ENCODE results near the gene RASAL1. TPM values are rescaled to one million over a fixed set of nuclear protein-coding genes. Genes with fewer than 3 reads are reported as not detected.

RASAL1 gene
- polyA plus RNA-seq, 3 donors: not detected

DNA sequence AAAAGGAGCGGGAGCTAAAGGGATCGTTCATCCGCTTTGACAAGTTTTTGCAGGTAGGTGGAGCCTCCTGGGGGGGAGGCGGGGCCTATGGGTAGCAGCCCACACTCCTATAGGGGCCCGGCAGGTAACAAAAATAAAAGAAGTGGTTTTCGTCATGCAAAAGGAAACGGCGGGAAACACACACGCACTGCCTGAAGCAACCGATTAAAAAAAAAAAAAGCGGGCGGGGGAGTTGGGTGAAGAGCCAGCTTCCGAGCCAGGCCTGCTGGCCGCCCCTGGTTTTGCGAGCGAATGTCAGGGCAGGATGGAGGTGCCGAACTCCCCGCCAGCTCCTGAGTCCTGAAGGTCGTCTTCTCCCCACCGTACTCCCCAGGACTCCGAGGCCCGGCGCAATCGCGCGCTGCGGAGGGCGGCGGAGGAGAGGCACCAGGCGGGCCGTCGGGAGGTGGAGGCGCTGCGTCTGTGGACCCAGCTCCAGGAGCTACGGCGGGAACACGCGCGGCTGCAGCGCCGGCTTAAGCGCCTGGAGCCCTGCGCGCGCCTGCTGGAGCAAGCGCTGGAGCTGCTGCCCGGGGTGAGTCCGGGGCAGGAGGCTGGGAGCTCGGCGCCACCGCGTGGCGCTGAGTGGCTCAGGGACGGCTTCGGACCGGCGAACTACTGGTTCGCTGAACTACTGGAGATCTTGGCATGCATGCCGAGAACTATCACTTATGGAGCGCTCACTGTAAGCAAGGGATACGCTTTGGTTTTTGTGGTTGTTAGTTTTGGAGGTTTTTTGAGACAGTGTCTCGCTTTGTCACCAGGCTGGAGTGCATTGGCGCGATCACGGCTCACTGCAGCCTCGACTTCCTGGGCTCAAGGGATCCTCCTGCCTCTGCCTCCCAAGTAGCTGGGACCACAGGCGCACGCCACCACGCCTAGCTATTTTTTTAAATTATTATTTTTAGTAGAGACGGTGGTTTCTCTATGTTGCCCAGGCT, 17.6 kb upstream of the RASAL1 start:
- TF ChIP-seq, protein P1, sequence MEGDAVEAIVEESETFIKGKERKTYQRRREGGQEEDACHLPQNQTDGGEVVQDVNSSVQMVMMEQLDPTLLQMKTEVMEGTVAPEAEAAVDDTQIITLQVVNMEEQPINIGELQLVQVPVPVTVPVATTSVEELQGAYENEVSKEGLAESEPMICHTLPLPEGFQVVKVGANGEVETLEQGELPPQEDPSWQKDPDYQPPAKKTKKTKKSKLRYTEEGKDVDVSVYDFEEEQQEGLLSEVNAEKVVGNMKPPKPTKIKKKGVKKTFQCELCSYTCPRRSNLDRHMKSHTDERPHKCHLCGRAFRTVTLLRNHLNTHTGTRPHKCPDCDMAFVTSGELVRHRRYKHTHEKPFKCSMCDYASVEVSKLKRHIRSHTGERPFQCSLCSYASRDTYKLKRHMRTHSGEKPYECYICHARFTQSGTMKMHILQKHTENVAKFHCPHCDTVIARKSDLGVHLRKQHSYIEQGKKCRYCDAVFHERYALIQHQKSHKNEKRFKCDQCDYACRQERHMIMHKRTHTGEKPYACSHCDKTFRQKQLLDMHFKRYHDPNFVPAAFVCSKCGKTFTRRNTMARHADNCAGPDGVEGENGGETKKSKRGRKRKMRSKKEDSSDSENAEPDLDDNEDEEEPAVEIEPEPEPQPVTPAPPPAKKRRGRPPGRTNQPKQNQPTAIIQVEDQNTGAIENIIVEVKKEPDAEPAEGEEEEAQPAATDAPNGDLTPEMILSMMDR (IDR thresholded peaks at IDR 0.05): peak; percentile 59
- peak overlapping the region; percentile 73 to 83 for H3K4me3 Mint-ChIP-seq
- intact Hi-C loops (cut with micrococcal nuclease): loop anchor here (2.0 to 10.0 kb wide), 3 partner anchors 104 to 268 kb away; no protein-coding TSS in a partner anchor
- 1% methylated on average over 62 of the region's 70 CpGs for WGBS (ENCODE audit: insufficient coverage)
- H3K27ac Mint-ChIP-seq: no peak overlapping the region
- peaks cover 64 to 76% (median 72%) of the 10 kb centered on the region in 3 donors for H3K27me3 Mint-ChIP-seq (ENCODE audit: low read depth in 3 of 3)
- Histone ChIP-seq H3K9me3 (replicated peaks in 1 of 2; ENCODE audit: control insufficient read depth in 1 of 2, insufficient read depth in 1 of 2, low read length in 2 of 2) (peaks cover 0 to 15% of the 10 kb centered on the region in 2 donors), H3K4me3 (replicated peaks in 1 of 3; ENCODE audit: low read depth in 2 of 3, low read length in 3 of 3) (peak overlapping the region; percentile 7 to 75 (median 37)), H3K9ac (ENCODE audit: insufficient read depth, low read length, poor library complexity, severe bottlenecking) (peak overlapping the region; percentile 40), H3K27me3 (ENCODE audit: control insufficient read depth in 2 of 2, insufficient read depth in 2 of 2, low read length in 2 of 2) (peaks cover 31 to 64% of the 10 kb centered on the region in 2 donors), H2AFZ (ENCODE audit: insufficient read depth, low read depth, low read length, poor library complexity, severe bottlenecking) (peak overlapping the region; percentile 82), H3K4me1 (ENCODE audit: control insufficient read depth in 1 of 2, insufficient read depth in 2 of 2, low read length in 2 of 2) (peaks cover 13 to 34% of the 10 kb centered on the region in 2 donors), H3K27ac (ENCODE audit: low read depth in 1 of 2, low read length in 2 of 2) (no peak overlapping the region), H4K20me1 (ENCODE audit: insufficient read depth, low read length) (no peaks in the 10 kb centered on the region), H3K79me2 (ENCODE audit: insufficient read depth, low read length) (no peaks in the 10 kb centered on the region), H3K36me3 (replicated peaks in 1 of 2; ENCODE audit: control insufficient read depth in 1 of 2, insufficient read depth in 2 of 2, low read length in 2 of 2) (peaks cover 5 to 9% of the 10 kb centered on the region in 2 donors), H3K4me2 (replicated peaks; ENCODE audit: extremely low read depth, low read length, poor library complexity, severe bottlenecking) (peak overlapping the region; percentile 90)
- H3K36me3 Mint-ChIP-seq: peaks cover 15 to 24% of the 10 kb centered on the region in 2 donors
- peak; percentile 71 to 75 (median 73) for DNase-seq
- peaks cover 0 to 11% (median 8%) of the 10 kb centered on the region in 7 donors for H3K9me3 Mint-ChIP-seq
- H3K4me1 Mint-ChIP-seq: peaks cover 30% of the 10 kb centered on the region

DNA sequence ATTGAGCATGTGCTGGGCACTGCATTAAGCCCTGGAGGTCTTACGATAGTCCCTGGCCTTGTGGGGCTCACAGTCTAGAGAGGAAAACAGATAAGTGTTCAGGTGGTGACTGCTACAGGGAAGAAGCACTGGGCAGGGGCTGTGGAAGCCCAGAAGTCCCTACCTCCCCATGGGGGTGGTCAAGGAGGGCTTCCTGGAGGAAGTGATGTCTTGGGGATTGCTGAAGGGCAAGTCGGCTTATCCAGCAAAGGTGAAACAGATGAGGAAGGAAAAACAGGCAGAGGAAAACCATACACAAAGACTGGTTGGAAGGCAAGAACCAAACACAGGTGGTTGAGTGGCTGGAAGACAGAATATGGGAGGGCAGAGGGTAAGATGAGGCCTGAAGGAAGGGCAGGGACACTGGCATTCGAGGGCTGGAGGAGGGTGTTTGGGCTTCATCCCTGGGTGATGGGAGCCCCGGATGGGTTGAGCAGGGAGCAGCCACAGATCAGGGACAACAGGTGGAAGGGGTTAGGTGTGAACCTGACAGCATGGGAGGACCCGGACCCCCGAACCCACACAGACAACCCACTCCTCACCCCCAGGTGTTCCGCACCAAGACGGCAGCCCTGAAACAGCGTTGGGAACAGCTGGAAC, 16.8 kb upstream of the RASAL1 start:
- TF ChIP-seq, protein P1 (IDR thresholded peaks at IDR 0.05): no peak
- Mint-ChIP-seq H3K27ac (peak overlapping the region in 1 of 7 donors; percentile 20), H3K27me3 (ENCODE audit: low read depth in 3 of 3) (peaks cover 64 to 81% (median 73%) of the 10 kb centered on the region in 3 donors), H3K36me3 (peaks cover 7 to 16% of the 10 kb centered on the region in 2 donors), H3K4me3 (peak overlapping the region; percentile 73 to 83), H3K9me3 (peaks cover 0 to 12% (median 8%) of the 10 kb centered on the region in 7 donors), H3K4me1 (peaks cover 30% of the 10 kb centered on the region)
- H3K4me1 ChIP-seq (ENCODE audit: control insufficient read depth in 1 of 2, insufficient read depth in 2 of 2, low read length in 2 of 2): peaks cover 13 to 34% of the 10 kb centered on the region in 2 donors
- peak overlapping the region; percentile 82 for H2AFZ ChIP-seq (ENCODE audit: insufficient read depth, low read depth, low read length, poor library complexity, severe bottlenecking)
- intact Hi-C loops (cut with micrococcal nuclease): loop anchor here (2.0 to 10.0 kb wide), 3 partner anchors 104 to 268 kb away; no protein-coding TSS in a partner anchor
- no peaks in the 10 kb centered on the region for H3K79me2 ChIP-seq (ENCODE audit: insufficient read depth, low read length)
- no peak for DNase-seq
- peaks cover 0 to 1% of the 10 kb centered on the region in 2 donors for H3K36me3 ChIP-seq (replicated peaks in 1 of 2; ENCODE audit: control insufficient read depth in 1 of 2, insufficient read depth in 2 of 2, low read length in 2 of 2)
- H3K27ac ChIP-seq (ENCODE audit: low read depth in 1 of 2, low read length in 2 of 2): no peak overlapping the region
- H3K9me3 ChIP-seq (replicated peaks in 1 of 2; ENCODE audit: control insufficient read depth in 1 of 2, insufficient read depth in 1 of 2, low read length in 2 of 2): peaks cover 0 to 15% of the 10 kb centered on the region in 2 donors
- WGBS (ENCODE audit: insufficient coverage): 32% methylated on average over 4 of the region's 9 CpGs
- peak overlapping the region in 1 of 3 experiments; percentile 75 for H3K4me3 ChIP-seq (replicated peaks in 1 of 3; ENCODE audit: low read depth in 2 of 3, low read length in 3 of 3)
- peak overlapping the region; percentile 90 for H3K4me2 ChIP-seq (replicated peaks; ENCODE audit: extremely low read depth, low read length, poor library complexity, severe bottlenecking)
- H3K27me3 ChIP-seq (ENCODE audit: control insufficient read depth in 2 of 2, insufficient read depth in 2 of 2, low read length in 2 of 2): peaks cover 31 to 64% of the 10 kb centered on the region in 2 donors
- H4K20me1 ChIP-seq (ENCODE audit: insufficient read depth, low read length): no peaks in the 10 kb centered on the region
- H3K9ac ChIP-seq (ENCODE audit: insufficient read depth, low read length, poor library complexity, severe bottlenecking): no peak overlapping the region
